KMS-11 (cell line): ENCODE results near the gene SMC4.

Experiments
- H2AFZ ChIP-seq: fragments of 200-600 bp; sonication (generic); 2 replicates; pipeline ENCODE4 v1.6.1; 2016; ENCODE audit warnings: antibody characterized with exemption, mixed run types, low read depth
- H3K27ac ChIP-seq: fragments of 200-600 bp; sonication (generic); 2 replicates; pipeline ENCODE4 v1.6.1; 2016; ENCODE audit warnings: mild to moderate bottlenecking, mixed run types
- H3K27me3 ChIP-seq: fragments of 200-600 bp; sonication (generic); 2 replicates; pipeline ENCODE4 v1.6.1; 2017; ENCODE audit warnings: mild to moderate bottlenecking, low read depth, mixed run types, moderate library complexity; ENCODE audit not compliant: insufficient read depth
- H3K36me3 ChIP-seq: fragments of 200-600 bp; sonication (generic); 2 replicates; pipeline ENCODE4 v1.6.1; 2017; ENCODE audit warnings: mild to moderate bottlenecking, mixed run types; ENCODE audit not compliant: insufficient read depth
- H3K4me1 ChIP-seq: fragments of 200-600 bp; sonication (generic); 2 replicates; pipeline ENCODE4 v1.6.1; 2016; ENCODE audit warnings: mild to moderate bottlenecking, low read depth, mixed run types; ENCODE audit not compliant: poor library complexity, severe bottlenecking
- H3K4me2 ChIP-seq: fragments of 200-600 bp; sonication (generic); 2 replicates; pipeline ENCODE4 v1.7.0; 2016; ENCODE audit warnings: mild to moderate bottlenecking, mixed run types
- H3K4me3 ChIP-seq: fragments of 200-600 bp; sonication (generic); IDR thresholded peaks from 2 replicates; pipeline ENCODE4 v1.6.1; 2017; ENCODE audit warnings: low read depth, low read length, mixed read lengths; ENCODE audit not compliant: insufficient read depth
- H3K79me2 ChIP-seq: fragments of 200-600 bp; sonication (generic); 2 replicates; pipeline ENCODE4 v1.6.1; 2016; ENCODE audit warnings: low read depth, mixed run types; ENCODE audit not compliant: insufficient read depth
- H3K9ac ChIP-seq: fragments of 200-600 bp; sonication (generic); 2 replicates; pipeline ENCODE4 v1.6.1; 2016; ENCODE audit warnings: mild to moderate bottlenecking, mixed run types
- H4K20me1 ChIP-seq: fragments of 200-600 bp; sonication (generic); 2 replicates; pipeline ENCODE4 v1.6.1; 2016; ENCODE audit warnings: mild to moderate bottlenecking, mixed run types; ENCODE audit not compliant: insufficient read depth
- CTCF ChIP-seq: fragments of 200-600 bp; sonication (generic); conservative IDR thresholded peaks from 2 replicates; pipeline ENCODE4 v1.6.1; 2017; ENCODE audit warnings: low read depth, mild to moderate bottlenecking, antibody characterized with exemption, low read length, moderate library complexity, mixed read lengths

Gene SMC4

GRCh38 chr3:160458151-160458550 is 58.7 kb downstream of the SMC4 start:
- Histone ChIP-seq H3K4me2 (no peak overlapping the region), H2AFZ (no peak overlapping the region), H3K4me3 (no peak overlapping the region), H3K9ac (no peak overlapping the region), H3K36me3 (no peaks in the 10 kb centered on the region), H4K20me1 (no peaks in the 10 kb centered on the region), H3K27ac (no peak overlapping the region), H3K79me2 (no peaks in the 10 kb centered on the region), H3K4me1 (no peaks in the 10 kb centered on the region), H3K27me3 (no peaks in the 10 kb centered on the region)
- no peak for TF ChIP-seq CTCF

GRCh38 chr3:160459450-160459970 is 60.1 kb downstream of the SMC4 start:
- H4K20me1 ChIP-seq, result no peaks in the 10 kb centered on the region
- H3K9ac ChIP-seq, result no peak overlapping the region
- TF ChIP-seq CTCF, result no peak
- H3K36me3 ChIP-seq, result no peaks in the 10 kb centered on the region
- no peaks in the 10 kb centered on the region for H3K4me1 ChIP-seq
- H3K79me2 ChIP-seq, result no peaks in the 10 kb centered on the region
- no peaks in the 10 kb centered on the region for H3K27me3 ChIP-seq
- H3K27ac ChIP-seq, result no peak overlapping the region
- no peak overlapping the region for H2AFZ ChIP-seq
- no peak overlapping the region for H3K4me3 ChIP-seq
- H3K4me2 ChIP-seq, result no peak overlapping the region

DNA sequence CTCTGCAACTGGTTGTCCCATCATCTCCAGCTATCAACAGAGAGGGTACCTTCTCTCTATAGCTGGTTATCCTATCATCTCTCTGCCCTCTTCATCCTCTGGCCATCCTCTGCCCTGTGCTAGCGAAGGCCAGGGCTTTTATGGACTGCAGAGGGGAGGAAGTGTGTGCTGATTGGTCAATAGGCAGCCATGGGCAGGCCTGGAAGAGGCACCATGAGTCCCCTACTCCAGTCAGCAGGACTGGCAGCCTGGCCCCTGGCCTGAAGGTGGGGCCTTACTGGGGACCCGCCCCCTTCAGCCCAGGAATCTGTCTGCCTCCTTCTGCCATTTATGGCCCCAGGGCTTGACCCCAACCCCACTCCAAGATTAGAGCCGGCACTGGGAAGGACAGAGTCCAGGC is 60.6 kb downstream of the SMC4 start:
- H3K4me2 ChIP-seq, result no peak overlapping the region
- H3K4me1 ChIP-seq, result no peaks in the 10 kb centered on the region
- H3K79me2 ChIP-seq, result no peaks in the 10 kb centered on the region
- H2AFZ ChIP-seq, result no peak overlapping the region
- no peak for TF ChIP-seq CTCF
- H4K20me1 ChIP-seq, result no peaks in the 10 kb centered on the region
- H3K4me3 ChIP-seq, result no peak overlapping the region
- H3K9ac ChIP-seq, result no peak overlapping the region
- H3K27me3 ChIP-seq, result no peaks in the 10 kb centered on the region
- no peak overlapping the region for H3K27ac ChIP-seq
- no peaks in the 10 kb centered on the region for H3K36me3 ChIP-seq

GRCh38 chr3:160464321-160464720 is 64.9 kb downstream of the SMC4 start:
- no peak overlapping the region for H2AFZ ChIP-seq
- no peaks in the 10 kb centered on the region for H3K27me3 ChIP-seq
- no peaks in the 10 kb centered on the region for H3K4me1 ChIP-seq
- no peak for TF ChIP-seq CTCF
- no peaks in the 10 kb centered on the region for H3K79me2 ChIP-seq
- no peak overlapping the region for H3K4me3 ChIP-seq
- no peaks in the 10 kb centered on the region for H4K20me1 ChIP-seq
- no peaks in the 10 kb centered on the region for H3K36me3 ChIP-seq
- H3K9ac ChIP-seq, result no peak overlapping the region
- H3K27ac ChIP-seq, result no peak overlapping the region
- H3K4me2 ChIP-seq, result no peak overlapping the region
